Pancreas (tissue), 10 donors: Measurements from ENCODE around the gene LTK. TPM values are rescaled to one million over a fixed set of nuclear protein-coding genes. Genes with fewer than 3 reads are reported as not detected.

Experiments used
- ATAC-seq, 4 donors: fragments of 200-7000 bp; cut with Tn5 transposase; one replicate each; pipeline versions ENCODE4 v1.8.0 to v1.9.1; 2020; ENCODE audit warnings: mild to moderate bottlenecking in 4 of 4, moderate library complexity in 4 of 4
- DNase-seq, 6 donors: peaks; one replicate each; pipeline ENCODE4 v3.0.0-alpha.2; 2020
- FAIRE-seq: peaks from 2 replicates; lab custom pipeline; 2012; peaks lifted over from hg19 to GRCh38; lab: Jason Lieb, UNC
- H3K27ac ChIP-seq, 4 donors: fragments of 200-600 bp; sonication (generic); 1 replicate in 3 of 4; 2 replicates in 1 of 4; pipeline versions ENCODE4 v1.5.0 to v1.8.0; 2020
- H3K27me3 ChIP-seq, 4 donors: fragments of 200-600 bp; one replicate each; pipeline ENCODE4 v1.8.0; 2021
- H3K36me3 ChIP-seq, 3 donors: fragments of 200-600 bp; sonication (generic) in 1 of 3; one replicate each; pipeline versions ENCODE4 v1.5.0 to v1.8.0; 2020 to 2021
- H3K4me1 ChIP-seq, 3 donors: fragments of 200-600 bp; one replicate each; pipeline ENCODE4 v1.8.0; 2021
- H3K4me3 ChIP-seq, 4 donors: fragments of 200-600 bp; sonication (generic) in 2 of 4; one replicate each; pipeline versions ENCODE4 v1.5.0 to v1.8.0; 2020 to 2021
- H3K9me3 ChIP-seq, 4 donors: fragments of 200-600 bp; one replicate each; pipeline ENCODE4 v1.8.0; 2021
- CTCF ChIP-seq, 4 donors: fragments of 200-600 bp; sonication (generic) in 3 of 4; IDR thresholded peaks; one replicate each; pipeline versions ENCODE4 v1.5.0 to v1.8.0; 2021; ENCODE audit warnings: antibody characterized with exemption in 4 of 4
- WGBS, 2 donors: extraction: QIAGEN DNeasy Blood & Tissue Kit; methylation state at CpG; one replicate each; pipeline ENCODE4 v1.1.7; 2013; 5-methylcytosine and 5-hydroxymethylcytosine counted together
- intact Hi-C, 3 donors: fragments of 100-400 bp; cut with DNase I; formaldehyde crosslinking; loops; one replicate each; pipeline versions ENCODE4 v1.11.1 to v1.14.2; 2022
- polyA plus RNA-seq, 2 donors: library from polyadenylated mRNA; stranded (reverse); fragments of 200-250 nt; gene quantifications; one replicate each; pipeline ENCODE4 v1.2.3, GENCODE V29; 2013
- total RNA-seq, 6 donors: library from RNA; stranded (reverse); fragmentation: NEBNext Ultra II Directional in 4 of 6; extraction: Animal tissue kit (Norgen Biotek cat#: 25700) in 4 of 6; gene quantifications; one replicate each; pipeline versions ENCODE4 v1.2.1 to v1.2.4, GENCODE V29; 2021 to 2023
- donor health status: healthy with polysubstance abuse.
- donor health status: DM: no; HTN: no; CAD: no; lungs with moderate emphysema.
- donor health status: DM: no; HTN: no; CAD: no.
- donor health status: control.
- donor health status: control.
- donor health status: Bipolar disorder and iron deficiency.
- donor health status: DM: yes; HTN: yes; CAD: no.
- donor health status: DM: no; HTN: no; CAD: no.
- donor health status: DM: no; HTN: no; CAD: no.
- donor health status: DM: yes; HTN: yes; CAD: no.

Gene LTK
- total and polyA plus RNA-seq, 8 donors: 0.17 to 0.63 (median 0.26) TPM

GRCh38 chr15:41483519-41483918, 30.1 kb downstream of the LTK start:
- 93 to 95% methylated on average over 2 of the region's 2 CpGs for WGBS, 2 donors
- H3K36me3 ChIP-seq: peaks cover 3 to 27% (median 3%) of the 10 kb centered on the region in 3 donors
- FAIRE-seq: no peak
- H3K27ac ChIP-seq: no peak overlapping the region
- no peak for DNase-seq
- H3K9me3 ChIP-seq: no peaks in the 10 kb centered on the region
- H3K4me1 ChIP-seq: no peaks in the 10 kb centered on the region
- no peak for ATAC-seq
- H3K4me3 ChIP-seq: no peak overlapping the region
- intact Hi-C loops: no loop called here
- H3K27me3 ChIP-seq: no peaks in the 10 kb centered on the region
- TF ChIP-seq CTCF (IDR thresholded peaks at IDR 0.05): no peak

GRCh38 chr15:41483115-41483514, 30.5 kb downstream of the LTK start:
- H3K36me3 ChIP-seq: peaks cover 3 to 29% (median 3%) of the 10 kb centered on the region in 3 donors
- intact Hi-C loops: no loop called here
- no peak for DNase-seq

GRCh38 chr15:41482110-41482877, 31.3 kb downstream of the LTK start:
- TF ChIP-seq CTCF (IDR thresholded peaks at IDR 0.05): no peak
- 53 to 59% methylated on average over 9 of the region's 9 CpGs for WGBS, 2 donors
- FAIRE-seq: no peak
- H3K9me3 ChIP-seq: no peaks in the 10 kb centered on the region
- H3K4me1 ChIP-seq: no peaks in the 10 kb centered on the region
- intact Hi-C loops: no loop called here
- DNase-seq: no peak
- no peak overlapping the region for H3K27ac ChIP-seq
- H3K27me3 ChIP-seq: no peaks in the 10 kb centered on the region
- no peak overlapping the region for H3K4me3 ChIP-seq
- ATAC-seq: peak in 3 of 4 donors; percentile 38 to 48 (median 47)
- H3K36me3 ChIP-seq: peaks cover 3 to 32% (median 8%) of the 10 kb centered on the region in 3 donors

More at GRCh38 chr15:41483115-41483514, 30.5 kb downstream of the LTK start:
- FAIRE-seq: no peak
- TF ChIP-seq CTCF (IDR thresholded peaks at IDR 0.05): no peak
- Histone ChIP-seq H3K4me3 (no peak overlapping the region), H3K4me1 (no peaks in the 10 kb centered on the region), H3K27ac (no peak overlapping the region), H3K27me3 (no peaks in the 10 kb centered on the region), H3K9me3 (no peaks in the 10 kb centered on the region)
- peak in 1 of 4 donors; percentile 26 for ATAC-seq

- no peak for TF ChIP-seq CTCF (IDR thresholded peaks at IDR 0.05)
- Histone ChIP-seq H3K27me3 (no peaks in the 10 kb centered on the region), H3K27ac (no peak overlapping the region), H3K9me3 (no peaks in the 10 kb centered on the region), H3K36me3 (peaks cover 3 to 49% (median 23%) of the 10 kb centered on the region in 3 donors), H3K4me3 (no peak overlapping the region), H3K4me1 (no peaks in the 10 kb centered on the region)
- intact Hi-C loops: no loop called here
- ATAC-seq (no peak), FAIRE-seq (no peak), DNase-seq (no peak)
- 91 to 92% methylated on average over 12 of the region's 12 CpGs for WGBS, 2 donors
These were observed 33.1 kb downstream of the LTK start for GRCh38 chr15:41480396-41481140.
